SK-N-DZ (cell line): ENCODE measurements around the gene AOPEP.
A peak's percentile ranks its signal among the peaks of the same experiment; 100 is the strongest.
"Not testable (repeated sequence)": the region's sequence is repeated elsewhere in the genome, so short reads cannot be mapped to it uniquely, and the experiment has no call there.

Experiments used
- DNase-seq: peaks from one replicate; pipeline ENCODE4 v3.0.0-alpha.2; 2015; ENCODE audit warnings: low spot score

Gene AOPEP

DNA sequence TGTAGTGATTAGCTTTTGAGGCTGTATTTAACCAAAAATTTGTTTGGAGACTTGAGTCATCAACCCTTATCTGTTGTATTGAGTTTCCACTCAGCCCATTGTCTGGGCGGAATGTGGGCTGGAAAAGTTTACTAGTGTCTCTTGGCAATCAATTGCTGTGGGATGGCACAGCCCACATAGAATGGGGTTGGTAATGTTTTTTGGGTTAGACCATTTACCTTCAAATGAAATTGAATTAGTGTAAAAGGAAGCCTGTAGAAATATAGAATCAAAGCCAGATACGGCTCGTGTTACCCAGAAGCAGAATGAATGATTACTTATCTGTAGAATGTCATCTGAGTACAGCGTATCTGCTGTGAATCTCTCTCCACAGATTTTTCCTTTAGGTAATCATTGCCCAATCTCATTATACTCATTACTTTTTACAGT, 142.9 kb downstream of the AOPEP start:
- DNase-seq = peak; percentile 87

GRCh38 chr9:94870465-94870792, 143.9 kb downstream of the AOPEP start:
- no peak for DNase-seq

DNA sequence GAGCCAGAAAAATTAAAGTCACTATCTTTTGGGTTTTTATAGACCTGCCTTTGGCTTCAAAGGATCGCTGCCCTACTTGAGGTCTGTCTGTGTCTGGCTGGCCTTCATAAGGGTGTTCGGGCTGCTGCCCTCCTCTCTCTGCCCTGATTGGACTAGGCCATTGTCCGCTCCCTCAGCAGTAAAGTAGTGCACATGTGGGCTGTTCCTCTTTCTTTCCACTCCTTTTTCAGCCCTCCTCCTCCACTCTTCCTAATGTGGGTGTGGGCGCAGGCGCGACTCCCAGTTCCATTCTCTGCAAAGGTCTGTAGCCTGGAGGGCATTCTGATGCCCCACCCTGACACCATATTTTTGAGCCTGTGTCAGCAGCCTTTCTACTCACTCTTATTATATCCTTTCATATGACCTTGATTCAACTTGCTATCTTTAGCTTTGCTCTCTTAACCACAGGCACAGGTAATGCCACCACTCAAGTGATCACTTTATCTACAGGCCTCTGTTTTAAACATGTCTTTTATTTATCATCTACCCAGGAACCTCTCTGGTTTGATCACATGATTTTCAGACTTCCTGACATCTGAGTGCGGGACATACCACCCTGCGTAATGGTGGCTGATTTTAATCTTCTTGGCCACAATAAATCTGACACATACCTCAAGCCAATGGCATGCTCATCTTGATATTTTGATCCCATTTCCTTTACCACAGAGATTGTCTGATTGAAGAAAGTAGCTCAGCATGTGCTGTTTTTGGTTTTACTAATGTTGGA, 144.5 kb downstream of the AOPEP start:
- DNase-seq = no peak

DNA sequence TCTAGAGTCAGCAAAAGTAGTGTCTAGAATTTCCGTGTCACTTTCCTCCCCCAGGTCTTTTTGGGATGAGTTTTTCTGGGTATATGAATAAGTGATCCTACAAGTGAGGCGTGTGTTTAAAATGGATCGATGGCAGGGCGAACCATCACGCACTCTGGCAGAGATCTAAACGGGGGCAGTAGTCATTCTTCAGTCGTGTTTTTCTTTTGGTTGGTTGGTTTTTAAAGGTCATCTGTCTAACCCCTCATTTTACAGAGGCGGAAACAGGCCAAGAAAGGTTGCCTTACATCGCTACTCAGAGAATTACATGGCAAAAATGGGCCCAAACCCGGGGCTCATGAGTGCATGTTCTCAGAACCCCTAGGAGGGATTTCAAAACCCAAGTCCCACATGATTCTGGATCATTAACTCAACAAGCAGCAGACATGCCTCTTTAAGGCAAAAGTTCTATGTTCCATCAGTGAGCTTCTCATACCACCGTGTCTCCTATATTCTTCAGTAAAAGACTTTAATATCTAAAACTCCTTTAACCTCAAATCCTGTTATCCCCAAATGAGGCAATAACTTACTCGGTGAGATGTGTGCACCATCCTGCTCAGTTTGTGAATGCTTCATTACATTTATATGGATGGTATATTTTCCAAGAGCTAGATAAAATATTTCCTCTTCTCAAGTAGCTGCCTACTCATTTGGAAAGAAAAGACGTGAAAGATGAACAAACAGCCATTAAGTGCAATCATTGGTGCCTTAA, 145.8 kb downstream of the AOPEP start:
- DNase-seq = no peak

GRCh38 chr9:94872891-94873511, 146.5 kb downstream of the AOPEP start:
- peak; percentile 72 for DNase-seq

DNA sequence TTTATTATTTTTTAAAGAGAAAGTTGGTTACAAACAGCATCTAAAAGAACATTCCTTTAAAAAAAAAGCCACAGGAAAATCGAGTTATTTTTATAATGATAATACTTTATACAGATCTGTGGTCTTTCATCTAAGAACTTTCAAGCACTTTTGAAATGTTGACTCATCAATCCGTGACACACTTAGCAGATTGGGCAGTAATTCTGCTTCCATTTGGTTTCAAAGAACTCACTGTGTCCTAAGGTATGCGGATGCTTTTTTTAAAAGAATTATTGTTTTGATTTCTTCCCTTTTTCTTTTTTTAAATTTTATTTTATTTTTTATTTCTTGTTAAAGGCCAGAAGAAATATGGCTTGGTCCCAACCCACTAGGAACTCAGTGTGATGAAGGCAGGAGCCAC, 147.8 kb downstream of the AOPEP start:
- no peak for DNase-seq

DNA sequence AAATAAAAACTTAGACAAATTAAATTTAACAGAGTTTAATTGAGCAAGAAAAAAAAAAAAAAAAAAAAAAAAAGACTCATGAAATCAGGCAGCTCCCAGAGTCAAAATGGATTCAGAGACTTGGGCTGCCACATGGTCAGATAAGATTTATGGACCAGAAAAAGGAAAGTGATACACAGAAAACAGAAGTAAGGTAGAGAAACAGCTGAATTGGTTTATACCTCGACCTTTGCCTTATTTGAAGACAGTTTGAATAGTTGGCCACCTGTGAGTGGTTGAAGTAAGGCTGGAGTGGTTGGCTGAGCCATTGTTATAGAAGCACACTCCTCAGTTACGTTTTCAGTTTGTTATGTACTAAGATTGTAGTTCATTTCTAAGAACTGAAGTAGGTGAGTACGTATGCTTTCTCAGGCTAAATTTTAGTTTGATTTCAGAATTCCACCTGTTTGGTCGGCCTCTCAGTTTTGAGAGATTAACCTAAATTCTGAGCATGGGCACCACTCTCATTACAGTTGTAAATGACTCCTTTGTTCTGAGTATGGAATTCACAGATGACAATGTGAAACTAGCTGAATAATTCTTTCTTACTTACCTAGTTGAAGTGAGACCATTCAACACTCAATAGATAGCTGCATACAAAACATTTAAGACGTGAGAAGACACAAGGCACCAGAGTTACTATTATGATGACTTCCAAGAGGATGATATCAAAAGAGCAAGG, 149.0 kb downstream of the AOPEP start:
- no peak for DNase-seq

DNA sequence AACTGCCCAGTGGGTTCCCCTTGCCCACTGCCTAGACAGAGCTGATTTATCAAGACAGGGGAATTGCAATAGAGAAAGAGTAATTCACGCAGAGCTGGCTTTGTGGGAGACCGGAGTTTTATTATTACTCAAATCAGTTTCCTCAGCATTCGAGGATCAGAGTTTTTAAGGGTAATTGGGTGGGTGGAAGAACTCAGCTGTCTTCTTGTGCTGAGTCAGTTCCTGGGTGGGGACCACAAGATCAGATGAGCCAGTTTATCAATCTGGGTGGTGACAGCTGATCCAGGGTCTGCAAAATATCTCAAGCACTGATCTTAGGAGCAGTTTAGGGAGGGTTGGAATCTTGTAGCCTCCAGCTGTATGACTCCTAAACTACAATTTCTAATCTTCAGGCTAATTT, 152.3 kb downstream of the AOPEP start:
- not testable (repeated sequence) for DNase-seq

GRCh38 chr9:94879230-94879629, 152.7 kb downstream of the AOPEP start:
- DNase-seq = no peak

- no peak for DNase-seq
These were observed 154.5 kb downstream of the AOPEP start for GRCh38 chr9:94881023-94881422.

GRCh38 chr9:94881454-94881853, 155.0 kb downstream of the AOPEP start:
- no peak for DNase-seq

GRCh38 chr9:94881940-94882339, 155.4 kb downstream of the AOPEP start:
- DNase-seq = no peak

DNA sequence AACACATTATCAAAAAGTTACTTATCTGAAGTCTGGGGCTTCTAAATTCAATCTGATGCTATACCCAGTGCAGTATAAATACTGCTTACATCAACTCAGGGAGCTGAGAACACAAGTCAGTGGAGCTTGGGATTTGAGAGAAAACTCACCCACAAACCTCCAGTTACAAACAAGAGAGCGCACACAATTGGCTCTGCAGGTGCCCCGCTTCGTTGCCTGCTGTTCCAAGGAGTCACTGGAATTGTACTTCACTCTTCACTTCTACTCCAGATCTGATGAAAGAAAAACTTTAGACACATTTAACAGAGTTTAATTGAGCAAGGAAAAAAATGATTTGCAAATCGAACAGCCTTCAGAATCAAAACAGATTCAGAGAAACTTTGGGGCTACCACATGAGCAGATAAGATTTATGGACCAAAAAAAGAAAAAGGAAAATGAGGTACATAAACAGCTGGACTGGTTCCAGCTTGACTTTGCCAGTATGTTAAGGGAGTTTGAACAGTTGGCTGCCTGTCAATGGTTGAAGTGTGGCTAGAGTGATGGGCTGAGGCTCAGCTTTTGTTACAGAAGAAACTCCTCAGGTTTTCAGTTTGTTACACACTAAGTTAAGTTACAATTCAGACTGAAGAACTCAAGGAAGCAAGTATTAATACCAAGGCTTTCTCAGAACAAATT, 156.6 kb downstream of the AOPEP start:
- no peak for DNase-seq

DNA sequence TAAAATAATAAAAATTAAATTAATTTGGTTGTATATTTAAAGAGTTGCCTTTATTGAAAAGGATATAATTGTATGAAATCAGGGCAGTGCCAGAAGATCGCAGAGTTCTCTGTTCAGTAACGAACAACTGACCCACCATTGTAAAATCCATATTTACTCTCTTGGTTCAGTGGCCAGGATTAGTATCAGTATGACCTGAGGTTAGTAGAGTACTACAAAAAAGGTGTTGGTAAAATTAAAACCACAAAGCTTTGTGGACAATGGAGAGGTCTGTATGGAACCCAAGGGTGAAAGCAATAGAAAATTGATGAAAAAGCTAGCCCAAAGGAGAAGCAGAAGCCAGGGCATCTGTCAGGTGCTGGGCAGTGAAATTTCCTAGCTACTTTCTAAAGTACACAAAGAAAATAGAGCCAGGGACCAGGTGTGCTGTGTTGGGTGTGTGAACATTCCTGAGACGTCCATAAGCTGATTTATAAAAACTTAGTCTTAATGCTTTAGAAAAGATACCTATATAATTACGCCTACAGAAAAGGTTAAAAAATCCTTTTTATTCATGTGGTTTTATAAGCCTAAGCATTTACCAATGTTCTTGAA, 159.5 kb downstream of the AOPEP start:
- DNase-seq = no peak

DNA sequence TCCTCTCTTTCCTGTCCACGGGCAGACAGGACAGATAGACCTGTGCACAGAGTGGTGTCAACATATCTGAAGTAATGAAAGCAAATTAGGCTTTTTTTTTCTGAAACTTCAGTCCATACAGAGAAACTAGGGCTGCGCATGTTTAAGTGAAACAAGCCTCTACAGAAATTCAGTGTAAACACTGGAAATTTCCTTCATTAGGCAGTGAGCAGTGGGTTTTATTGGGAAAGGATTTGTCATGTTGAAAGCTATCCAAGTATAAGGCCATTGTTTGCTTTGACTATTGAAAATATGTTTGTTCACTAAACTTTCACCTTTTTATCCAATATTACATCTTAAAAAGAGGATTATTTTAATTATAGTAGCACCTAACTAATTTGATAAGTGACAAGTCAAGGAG, 161.2 kb downstream of the AOPEP start:
- no peak for DNase-seq

DNA sequence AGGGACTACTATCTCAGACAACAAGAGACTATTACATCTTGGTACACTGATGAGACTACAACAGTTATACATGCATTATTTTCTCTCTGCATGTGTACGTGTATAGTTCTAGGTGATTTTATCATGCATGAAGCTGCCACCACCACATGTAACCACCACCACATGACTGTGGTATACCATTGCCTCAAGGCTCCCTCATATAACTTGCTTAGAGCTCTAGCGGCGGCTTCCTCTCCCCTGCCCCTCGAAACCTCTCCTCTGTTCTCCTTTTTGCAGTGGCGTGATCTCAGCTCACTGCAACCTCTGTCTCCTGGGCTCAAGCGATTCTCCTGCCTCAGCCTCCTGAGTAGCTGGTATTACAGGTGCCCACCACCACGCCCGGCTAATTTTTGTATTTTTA, 162.3 kb downstream of the AOPEP start:
- no peak for DNase-seq

- no peak for DNase-seq
These were observed 163.1 kb downstream of the AOPEP start for GRCh38 chr9:94889628-94890027.

DNA sequence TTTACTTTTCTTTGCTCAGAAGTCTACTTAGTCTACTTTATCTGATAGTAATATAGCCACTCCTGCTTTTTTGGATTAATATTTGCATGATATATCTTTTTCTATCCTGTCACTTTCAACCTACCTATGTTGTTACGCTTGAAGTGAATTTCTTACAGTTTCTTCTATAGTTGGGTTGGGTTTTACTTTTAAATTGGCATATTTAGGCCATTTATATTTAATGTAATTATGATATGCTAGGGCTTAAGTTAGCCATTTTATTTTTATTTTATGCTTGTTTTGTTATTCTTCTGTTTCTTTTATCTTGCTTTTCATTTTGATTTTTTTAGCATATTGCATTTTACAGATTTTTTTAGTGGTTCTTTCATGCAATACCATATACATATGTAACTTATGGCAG, 164.7 kb downstream of the AOPEP start:
- no peak for DNase-seq

- no peak for DNase-seq
These were observed 166.2 kb downstream of the AOPEP start for GRCh38 chr9:94892675-94893074.

- DNase-seq = no peak
These were observed 167.7 kb downstream of the AOPEP start for GRCh38 chr9:94894094-94894699.

DNA sequence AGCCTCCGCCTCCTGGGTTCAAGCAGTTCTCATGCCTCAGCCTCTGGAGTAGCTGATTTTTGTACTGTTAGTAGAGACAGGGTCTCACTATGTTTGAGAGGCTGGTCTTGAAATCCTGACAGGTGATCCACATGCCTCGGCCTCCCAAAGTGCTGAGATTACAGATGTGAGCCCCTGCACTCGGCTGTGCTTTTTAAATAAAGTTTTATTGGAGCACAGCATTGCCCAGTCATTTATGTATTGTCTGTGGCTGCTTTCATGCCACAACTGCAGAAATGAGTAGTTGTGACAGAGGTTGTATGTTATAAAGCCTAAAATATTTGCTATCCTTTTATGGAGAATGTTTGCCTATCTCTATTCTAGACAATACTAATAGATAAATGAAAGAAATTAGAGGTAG, 169.2 kb downstream of the AOPEP start:
- no peak for DNase-seq
